BJ (cell line): ENCODE measurements around the gene DEDD. TPM values are rescaled to one million over a fixed set of nuclear protein-coding genes. Genes with fewer than 3 reads are reported as not detected.

ENCODE experiments used
- CTCF ChIA-PET: fragments of 350-600 bp; formaldehyde crosslinking; extraction: SDS; loops from one replicate; lab custom pipeline; 2021; ENCODE audit warnings: antibody characterized with exemption, inconsistent platforms; lab: Yijun Ruan, JAX
- POLR2A ChIA-PET: fragments of 300-600 bp; sonication (Branson Sonifier 250); formaldehyde crosslinking; extraction: SDS; loops from one replicate; lab custom pipeline; 2021; ENCODE audit warnings: antibody characterized with exemption; lab: Charles Lee
- DNase-seq: peaks from one replicate; pipeline ENCODE4 v3.0.0-alpha.2; 2011; ENCODE audit warnings: low read depth
- H3K27me3 ChIP-seq: 2 replicates; pipeline ENCODE4 v1.6.0; 2011; ENCODE audit warnings: low read length; ENCODE audit not compliant: control insufficient read depth, insufficient read depth
- H3K36me3 ChIP-seq: 2 replicates; pipeline ENCODE4 v1.5.1; 2011; ENCODE audit warnings: low read length; ENCODE audit not compliant: control insufficient read depth, insufficient read depth
- H3K4me3 ChIP-seq: 2 replicates; pipeline ENCODE4 v1.5.1; 2011; ENCODE audit warnings: low read depth, mild to moderate bottlenecking, control low read depth, low read length
- polyA plus RNA-seq: library from polyadenylated mRNA; depleted of rRNA; stranded (reverse); fragments of >200 nt; gene quantifications from 2 replicates; pipeline ENCODE4 v1.2.3, GENCODE V29; 2011
- TF ChIP-seq, protein P1 (sequence below): IDR thresholded peaks from 2 replicates; pipeline ENCODE4 v1.5.1; 2011; ENCODE audit warnings: low read depth, mild to moderate bottlenecking, control low read depth, inconsistent platforms, low read length, moderate library complexity; ENCODE audit not compliant: insufficient read depth

Gene DEDD
- polyA plus RNA-seq, 1 experiment: 74.0 TPM

DNA sequence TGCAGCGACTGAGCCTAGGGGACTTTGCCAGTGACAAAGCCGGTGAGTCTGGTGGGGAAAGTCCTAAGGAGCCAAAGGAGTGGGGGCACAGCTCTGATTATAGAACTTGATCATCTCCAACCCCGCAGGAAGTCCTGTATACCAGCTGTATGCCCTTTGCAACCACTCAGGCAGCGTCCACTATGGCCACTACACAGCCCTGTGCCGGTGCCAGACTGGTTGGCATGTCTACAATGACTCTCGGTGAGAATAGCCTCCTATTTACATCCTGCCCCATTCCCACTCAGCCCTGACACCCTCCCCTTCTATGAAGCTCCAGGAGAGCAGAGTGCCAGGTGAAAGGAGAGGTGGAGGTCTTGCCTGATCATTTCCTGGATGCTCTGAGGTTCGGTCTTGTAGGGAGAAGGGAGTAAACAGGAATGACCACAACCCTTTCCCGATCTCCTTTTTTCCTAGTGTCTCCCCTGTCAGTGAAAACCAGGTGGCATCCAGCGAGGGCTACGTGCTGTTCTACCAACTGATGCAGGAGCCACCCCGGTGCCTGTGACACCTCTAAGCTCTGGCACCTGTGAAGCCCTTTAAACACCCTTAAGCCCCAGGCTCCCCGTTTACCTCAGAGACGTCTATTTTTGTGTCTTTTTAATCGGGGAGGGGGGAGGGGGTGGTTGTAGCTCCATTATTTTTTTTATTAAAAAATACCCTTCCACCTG, 32.6 kb upstream of the DEDD start:
- POLR2A ChIA-PET: no interaction called here
- Histone ChIP-seq H3K4me3 (peak overlapping the region; percentile 81), H3K36me3 (peaks cover 9% of the 10 kb centered on the region), H3K27me3 (no peaks in the 10 kb centered on the region)
- no peak for DNase-seq
- TF ChIP-seq, protein P1, sequence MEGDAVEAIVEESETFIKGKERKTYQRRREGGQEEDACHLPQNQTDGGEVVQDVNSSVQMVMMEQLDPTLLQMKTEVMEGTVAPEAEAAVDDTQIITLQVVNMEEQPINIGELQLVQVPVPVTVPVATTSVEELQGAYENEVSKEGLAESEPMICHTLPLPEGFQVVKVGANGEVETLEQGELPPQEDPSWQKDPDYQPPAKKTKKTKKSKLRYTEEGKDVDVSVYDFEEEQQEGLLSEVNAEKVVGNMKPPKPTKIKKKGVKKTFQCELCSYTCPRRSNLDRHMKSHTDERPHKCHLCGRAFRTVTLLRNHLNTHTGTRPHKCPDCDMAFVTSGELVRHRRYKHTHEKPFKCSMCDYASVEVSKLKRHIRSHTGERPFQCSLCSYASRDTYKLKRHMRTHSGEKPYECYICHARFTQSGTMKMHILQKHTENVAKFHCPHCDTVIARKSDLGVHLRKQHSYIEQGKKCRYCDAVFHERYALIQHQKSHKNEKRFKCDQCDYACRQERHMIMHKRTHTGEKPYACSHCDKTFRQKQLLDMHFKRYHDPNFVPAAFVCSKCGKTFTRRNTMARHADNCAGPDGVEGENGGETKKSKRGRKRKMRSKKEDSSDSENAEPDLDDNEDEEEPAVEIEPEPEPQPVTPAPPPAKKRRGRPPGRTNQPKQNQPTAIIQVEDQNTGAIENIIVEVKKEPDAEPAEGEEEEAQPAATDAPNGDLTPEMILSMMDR: no peak
- CTCF ChIA-PET: interaction anchor here (0.6 to 2.1 kb wide), 13 partner anchors 8 to 217 kb away, joined by 3 to 10 read pairs (median 4); partner anchors contain the start of genes CFAP126, NIT1, PFDN2 and TOMM40L

DNA sequence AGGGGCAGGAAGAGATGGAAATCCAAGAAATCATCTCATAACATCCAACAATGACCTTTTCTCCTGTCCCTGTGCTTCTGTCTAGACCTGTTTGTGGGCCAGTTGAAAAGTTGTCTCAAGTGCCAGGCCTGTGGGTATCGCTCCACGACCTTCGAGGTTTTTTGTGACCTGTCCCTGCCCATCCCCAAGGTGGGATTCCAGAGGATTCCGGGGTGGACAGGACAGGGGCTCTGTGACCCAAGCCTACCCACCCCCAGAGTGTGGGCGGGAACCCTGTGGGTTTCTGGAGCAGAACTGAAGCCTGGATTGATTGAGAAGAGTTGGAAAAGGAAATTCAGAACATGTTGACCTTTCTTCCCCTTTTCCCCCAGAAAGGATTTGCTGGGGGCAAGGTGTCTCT, 31.3 kb upstream of the DEDD start:
- CTCF ChIA-PET: no interaction called here

DNA sequence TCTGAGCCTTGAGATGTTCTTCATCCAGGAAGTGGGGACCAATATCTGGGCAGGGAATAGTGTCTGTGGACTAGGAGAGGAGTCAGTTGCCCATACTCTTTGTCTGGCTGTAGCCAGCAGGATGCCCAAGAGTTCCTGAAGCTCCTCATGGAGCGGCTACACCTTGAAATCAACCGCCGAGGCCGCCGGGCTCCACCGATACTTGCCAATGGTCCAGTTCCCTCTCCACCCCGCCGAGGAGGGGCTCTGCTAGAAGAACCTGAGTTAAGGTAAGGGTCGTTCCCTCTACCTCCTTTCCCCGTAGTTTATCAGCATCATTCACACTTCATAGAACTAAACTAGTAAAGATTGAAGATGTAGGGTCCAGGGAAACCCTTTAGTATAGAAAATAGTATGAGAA, 30.3 kb upstream of the DEDD start:
- CTCF ChIA-PET: interaction anchor here (0.5 kb wide), 1 partner anchor 10 kb away, joined by 3 read pairs; no protein-coding TSS in a partner anchor
- Histone ChIP-seq H3K36me3 (peaks cover 12% of the 10 kb centered on the region), H3K4me3 (no peak overlapping the region), H3K27me3 (no peaks in the 10 kb centered on the region)
- POLR2A ChIA-PET: no interaction called here
- TF ChIP-seq, protein P1: no peak
- no peak for DNase-seq

More for the DNA sequence above, 31.3 kb upstream of the DEDD start:
- Histone ChIP-seq H3K27me3 (no peaks in the 10 kb centered on the region), H3K4me3 (no peak overlapping the region), H3K36me3 (peaks cover 9% of the 10 kb centered on the region)
- TF ChIP-seq, protein P1: no peak
- no peak for DNase-seq
- POLR2A ChIA-PET: no interaction called here

DNA sequence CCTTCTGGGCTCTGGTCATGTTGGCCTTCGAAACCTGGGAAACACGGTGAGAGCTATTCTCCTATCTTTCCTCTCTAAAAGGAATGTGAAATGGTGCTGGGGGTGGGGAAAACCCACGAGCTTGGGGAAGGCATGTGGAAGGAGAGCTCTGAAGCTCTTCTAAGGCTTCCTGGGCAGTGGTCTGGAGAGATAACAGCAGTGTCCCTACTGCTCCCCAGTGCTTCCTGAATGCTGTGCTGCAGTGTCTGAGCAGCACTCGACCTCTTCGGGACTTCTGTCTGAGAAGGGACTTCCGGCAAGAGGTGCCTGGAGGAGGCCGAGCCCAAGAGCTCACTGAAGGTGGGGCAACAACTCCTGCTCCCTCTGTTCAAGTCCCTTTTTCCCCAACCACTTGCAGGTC, 29.6 kb upstream of the DEDD start:
- Histone ChIP-seq H3K27me3 (no peaks in the 10 kb centered on the region), H3K36me3 (peaks cover 12% of the 10 kb centered on the region), H3K4me3 (no peak overlapping the region)
- POLR2A ChIA-PET: no interaction called here
- DNase-seq: no peak
- CTCF ChIA-PET: no interaction called here
- TF ChIP-seq, protein P1: no peak

DNA sequence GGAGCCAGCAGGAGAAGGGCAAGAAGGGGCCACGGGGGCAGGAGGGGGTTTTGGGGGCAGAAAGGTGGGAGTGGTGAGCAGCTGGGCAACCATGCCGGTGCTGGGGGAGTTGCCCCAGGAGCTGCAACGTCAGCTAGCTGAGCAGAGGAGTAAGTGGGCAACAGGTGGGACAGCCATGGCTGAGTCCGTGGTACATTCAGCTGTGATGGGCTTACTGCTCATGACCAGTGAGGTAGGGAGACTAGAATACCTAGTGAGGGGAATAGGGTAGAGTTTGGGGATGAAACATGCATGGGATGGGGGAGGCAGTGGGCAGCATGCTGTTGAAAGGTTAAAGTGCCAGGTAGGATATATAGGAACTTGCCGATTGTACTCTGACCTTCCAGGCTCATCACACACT, 29.2 kb upstream of the DEDD start:
- no peaks in the 10 kb centered on the region for H3K27me3 ChIP-seq
- TF ChIP-seq, protein P1: no peak
- CTCF ChIA-PET: no interaction called here
- no peak overlapping the region for H3K4me3 ChIP-seq
- peaks cover 15% of the 10 kb centered on the region for H3K36me3 ChIP-seq
- DNase-seq: no peak
- POLR2A ChIA-PET: no interaction called here
